Gastrocnemius medialis (tissue), 4 donors: ENCODE results near the gene CRYGN. TPM values are rescaled to one million over a fixed set of nuclear protein-coding genes. Genes with fewer than 3 reads are reported as not detected.

ENCODE experiments used
- ATAC-seq, 2 donors: fragments of 150-250 bp; one replicate each; pipeline ENCODE4 v1.9.1; 2016
- DNase-seq, 2 donors: peaks; one replicate each; pipeline ENCODE4 v3.0.0-alpha.2; 2019
- H3K27ac ChIP-seq, 4 donors: fragments of 200-600 bp; sonication (generic); 1 replicate in 1 of 4; 2 replicates in 3 of 4; pipeline ENCODE4 v1.5.1; 2016 to 2018; ENCODE audit warnings: mild to moderate bottlenecking in 2 of 4, moderate library complexity in 1 of 4
- H3K27me3 ChIP-seq, 3 donors: fragments of 200-600 bp; sonication (generic) in 2 of 3; 1 replicate in 1 of 3; 2 replicates in 2 of 3; pipeline versions ENCODE4 v1.5.1 to v1.6.0; 2016 to 2019; ENCODE audit warnings: mild to moderate bottlenecking in 1 of 3, moderate library complexity in 1 of 3
- H3K36me3 ChIP-seq, 2 donors: fragments of 200-600 bp; sonication (generic) in 1 of 2; one replicate each; pipeline ENCODE4 v1.5.1; 2017 to 2018
- H3K4me1 ChIP-seq, 2 donors: fragments of 200-600 bp; sonication (generic) in 1 of 2; one replicate each; pipeline ENCODE4 v1.5.1; 2016 to 2017; ENCODE audit warnings: mild to moderate bottlenecking in 2 of 2
- H3K4me3 ChIP-seq, 4 donors: fragments of 200-600 bp; sonication (generic) in 3 of 4; 1 replicate in 1 of 4; 2 replicates in 3 of 4; pipeline ENCODE4 v1.5.1; 2016 to 2019; ENCODE audit warnings: mild to moderate bottlenecking in 2 of 4
- H3K9me3 ChIP-seq, 3 donors: fragments of 200-600 bp; sonication (generic) in 2 of 3; 1 replicate in 1 of 3; 2 replicates in 2 of 3; pipeline ENCODE4 v1.5.1; 2016 to 2019
- POLR2A ChIP-seq, 2 donors: fragments of 450-650 bp; IDR thresholded peaks; one replicate each; pipeline ENCODE4 v1.6.1; 2017; ENCODE audit warnings: antibody characterized with exemption in 2 of 2, mild to moderate bottlenecking in 2 of 2, moderate library complexity in 2 of 2
- in situ Hi-C, 4 donors: fragments of 200-750 bp; cut with MboI; loops; one replicate each; pipeline versions ENCODE4 v1.15.0 to v1.8.0; 2017; ENCODE audit warnings: low sequenced_read_pairs in 4 of 4
- intact Hi-C: fragments of 100-400 bp; cut with DNase I; formaldehyde crosslinking; loops from one replicate; pipeline ENCODE4 v1.15.1; 2023; ENCODE audit warnings: low total_unique reads
- total RNA-seq, 4 donors: library from RNA; depleted of rRNA; stranded (reverse); fragments of >200 nt; gene quantifications; one replicate each; pipeline versions ENCODE4 v1.1.0 to v1.2.3, GENCODE V29; 2016
- TF ChIP-seq, protein P1 (sequence below), 5 experiments: fragments of 450-650 bp in 3 of 5; fragments of 200-600 bp in 2 of 5; sonication (generic) in 2 of 5; IDR thresholded peaks in 4 of 5; conservative IDR thresholded peaks in 1 of 5; 1 replicate in 4 of 5; 2 replicates in 1 of 5; pipeline ENCODE4 v1.5.1; 2016 to 2019; ENCODE audit warnings: antibody characterized with exemption in 5 of 5, mild to moderate bottlenecking in 3 of 5, moderate library complexity in 3 of 5

The CRYGN gene
- total RNA-seq, 4 donors from 2014 or later = not detected

DNA sequence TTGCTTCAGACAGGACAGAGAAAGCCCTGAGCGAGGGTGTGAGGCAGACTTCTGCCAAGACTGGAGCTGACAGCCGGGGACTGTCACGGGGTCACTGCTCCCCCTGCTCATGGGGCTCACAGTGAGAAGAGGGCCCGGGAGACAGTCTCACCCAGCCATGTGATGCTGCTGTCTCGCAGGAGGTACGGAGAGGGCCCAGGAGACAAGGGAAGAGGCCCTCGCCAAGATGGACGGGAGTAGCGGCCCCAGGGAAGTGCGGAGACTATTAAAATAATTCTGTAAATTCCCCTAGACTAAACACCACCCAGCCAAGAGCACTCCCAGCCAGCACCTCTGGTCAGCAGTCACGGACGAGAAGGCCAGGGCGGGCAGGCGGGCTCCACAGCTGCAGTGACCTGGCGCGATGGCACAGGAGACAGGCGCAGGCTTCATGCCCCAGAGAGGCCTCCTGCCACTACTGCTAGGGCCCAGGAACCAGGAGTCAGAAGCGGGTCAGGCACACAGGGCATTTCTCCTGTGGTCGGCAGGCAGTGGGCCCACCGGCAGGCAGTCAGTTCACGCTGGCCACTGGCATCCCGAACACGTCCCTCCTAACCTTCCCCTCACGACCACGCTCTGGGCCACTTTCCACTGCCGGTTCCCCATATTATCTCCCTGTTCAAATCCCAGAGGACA is 54.2 kb downstream of the CRYGN start:
- no peak for DNase-seq
- intact Hi-C loops = no loop called here
- peaks cover 26 to 32% (median 26%) of the 10 kb centered on the region in 3 donors for H3K27me3 ChIP-seq

DNA sequence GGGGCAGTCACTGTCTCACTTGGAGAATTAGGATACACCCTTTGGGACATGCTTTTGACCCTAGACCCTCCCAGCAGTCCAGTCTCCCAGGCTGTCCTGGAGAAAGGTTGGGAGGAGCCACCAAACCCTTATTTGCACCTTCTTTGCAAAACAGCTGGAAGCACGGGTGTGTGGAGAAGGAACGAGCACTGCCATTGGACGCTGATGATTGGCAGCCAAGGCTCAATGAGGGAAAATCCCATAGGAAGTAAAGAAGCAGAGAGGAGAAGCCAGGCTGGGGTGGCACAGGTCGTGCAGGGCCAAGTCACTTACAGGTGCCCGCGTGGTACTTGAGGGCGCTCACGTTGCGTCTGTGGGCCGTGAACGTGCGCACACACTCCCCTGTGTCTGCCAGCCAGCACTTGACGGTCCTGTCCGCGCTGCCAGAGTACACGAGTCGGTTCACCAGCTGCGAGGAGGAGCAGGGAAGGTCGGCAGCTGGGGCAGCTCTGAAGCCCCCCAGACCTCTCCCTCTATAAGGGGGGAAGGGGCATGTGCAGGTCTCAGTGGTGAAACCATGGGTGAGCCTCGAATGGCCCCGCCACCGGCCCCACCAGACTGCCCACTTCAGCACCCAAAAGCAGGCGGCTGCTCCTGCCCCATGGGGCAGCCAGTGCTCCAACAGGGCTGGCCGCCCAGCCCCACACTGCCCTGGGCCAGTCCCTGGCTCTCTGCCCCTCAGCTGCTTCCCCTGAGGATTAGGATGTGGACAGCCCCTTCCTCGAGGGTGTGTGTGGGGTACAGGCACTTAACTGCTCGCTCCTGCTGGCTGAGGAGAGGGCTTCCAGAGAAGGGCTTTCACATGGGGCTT is 54.9 kb downstream of the CRYGN start:
- intact Hi-C loops (no loop called here), in situ Hi-C loops (no loop called here)
- H3K27ac ChIP-seq = no peak overlapping the region
- ATAC-seq = no peak
- H3K9me3 ChIP-seq = no peaks in the 10 kb centered on the region
- no peaks in the 10 kb centered on the region for H3K36me3 ChIP-seq
- TF ChIP-seq, protein P1, sequence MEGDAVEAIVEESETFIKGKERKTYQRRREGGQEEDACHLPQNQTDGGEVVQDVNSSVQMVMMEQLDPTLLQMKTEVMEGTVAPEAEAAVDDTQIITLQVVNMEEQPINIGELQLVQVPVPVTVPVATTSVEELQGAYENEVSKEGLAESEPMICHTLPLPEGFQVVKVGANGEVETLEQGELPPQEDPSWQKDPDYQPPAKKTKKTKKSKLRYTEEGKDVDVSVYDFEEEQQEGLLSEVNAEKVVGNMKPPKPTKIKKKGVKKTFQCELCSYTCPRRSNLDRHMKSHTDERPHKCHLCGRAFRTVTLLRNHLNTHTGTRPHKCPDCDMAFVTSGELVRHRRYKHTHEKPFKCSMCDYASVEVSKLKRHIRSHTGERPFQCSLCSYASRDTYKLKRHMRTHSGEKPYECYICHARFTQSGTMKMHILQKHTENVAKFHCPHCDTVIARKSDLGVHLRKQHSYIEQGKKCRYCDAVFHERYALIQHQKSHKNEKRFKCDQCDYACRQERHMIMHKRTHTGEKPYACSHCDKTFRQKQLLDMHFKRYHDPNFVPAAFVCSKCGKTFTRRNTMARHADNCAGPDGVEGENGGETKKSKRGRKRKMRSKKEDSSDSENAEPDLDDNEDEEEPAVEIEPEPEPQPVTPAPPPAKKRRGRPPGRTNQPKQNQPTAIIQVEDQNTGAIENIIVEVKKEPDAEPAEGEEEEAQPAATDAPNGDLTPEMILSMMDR (IDR thresholded peaks at IDR 0.05 in 4 of 5, conservative IDR thresholded peaks at IDR 0.05 in 1 of 5) = no peak
- no peak for TF ChIP-seq POLR2A (IDR thresholded peaks at IDR 0.05)
- H3K4me1 ChIP-seq = peaks cover 0 to 11% of the 10 kb centered on the region in 2 donors
- peaks cover 26 to 32% (median 26%) of the 10 kb centered on the region in 3 donors for H3K27me3 ChIP-seq
- no peak overlapping the region for H3K4me3 ChIP-seq
- no peak for DNase-seq

More for the DNA sequence above, 54.2 kb downstream of the CRYGN start:
- Histone ChIP-seq H3K9me3 (no peaks in the 10 kb centered on the region), H3K4me1 (peaks cover 0 to 11% of the 10 kb centered on the region in 2 donors), H3K36me3 (no peaks in the 10 kb centered on the region), H3K4me3 (no peak overlapping the region), H3K27ac (no peak overlapping the region)
- in situ Hi-C loops = no loop called here
- no peak for ATAC-seq
- no peak for TF ChIP-seq POLR2A (IDR thresholded peaks at IDR 0.05)
- TF ChIP-seq, protein P1 (IDR thresholded peaks at IDR 0.05 in 4 of 5, conservative IDR thresholded peaks at IDR 0.05 in 1 of 5) = no peak

- no peak overlapping the region for H3K27ac ChIP-seq
- intact Hi-C loops = no loop called here
- no peaks in the 10 kb centered on the region for H3K36me3 ChIP-seq
- in situ Hi-C loops = no loop called here
- TF ChIP-seq, protein P1 (IDR thresholded peaks at IDR 0.05 in 4 of 5, conservative IDR thresholded peaks at IDR 0.05 in 1 of 5) = no peak
- TF ChIP-seq POLR2A (IDR thresholded peaks at IDR 0.05) = no peak
- H3K4me1 ChIP-seq = peaks cover 0 to 11% of the 10 kb centered on the region in 2 donors
- no peaks in the 10 kb centered on the region for H3K9me3 ChIP-seq
- peaks cover 26 to 32% (median 26%) of the 10 kb centered on the region in 3 donors for H3K27me3 ChIP-seq
- no peak for DNase-seq
- no peak overlapping the region for H3K4me3 ChIP-seq
- no peak for ATAC-seq
Measured at GRCh38 chr7:151384352-151384697, 55.6 kb downstream of the CRYGN start.

- Histone ChIP-seq H3K36me3 (no peaks in the 10 kb centered on the region), H3K27me3 (peaks cover 26 to 32% (median 26%) of the 10 kb centered on the region in 3 donors), H3K4me1 (peaks cover 0 to 11% of the 10 kb centered on the region in 2 donors), H3K9me3 (no peaks in the 10 kb centered on the region), H3K27ac (no peak overlapping the region), H3K4me3 (no peak overlapping the region)
- in situ Hi-C loops (no loop called here), intact Hi-C loops (no loop called here)
- TF ChIP-seq, protein P1 (IDR thresholded peaks at IDR 0.05 in 4 of 5, conservative IDR thresholded peaks at IDR 0.05 in 1 of 5) = no peak
- no peak for TF ChIP-seq POLR2A (IDR thresholded peaks at IDR 0.05)
- DNase-seq (no peak), ATAC-seq (no peak)
Measured at GRCh38 chr7:151383638-151384351, 56.1 kb downstream of the CRYGN start.
